Measurements from ENCODE around the gene CACNB4.
"Not testable (repeated sequence)": the region's sequence is repeated elsewhere in the genome, so short reads cannot be mapped to it uniquely, and the experiment has no call there.

Gene CACNB4

DNA sequence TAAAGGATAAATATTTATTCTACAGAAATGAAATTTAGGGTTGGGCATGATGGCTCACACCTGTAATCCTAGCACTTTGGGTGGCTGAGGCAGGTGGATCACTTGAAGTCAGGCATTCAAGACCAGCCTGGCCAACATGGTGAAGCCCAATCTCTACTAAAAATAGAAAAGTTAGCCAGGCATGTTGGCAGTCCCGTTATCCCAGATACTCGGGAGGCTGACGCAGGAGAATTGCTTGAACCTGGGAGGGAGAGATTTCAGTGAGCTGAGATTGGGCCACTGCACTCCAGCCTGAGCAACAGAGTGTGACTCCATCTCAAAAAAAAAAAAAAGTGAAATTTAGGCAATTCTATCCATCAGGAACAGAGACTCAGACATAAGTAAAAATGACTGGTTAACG lies 8.1 kb downstream of the CACNB4 start:
- not testable (repeated sequence) for H2AK5ac ChIP-seq (ENCODE audit: low read length, severe bottlenecking); H2BK120ac ChIP-seq (ENCODE audit: low read depth, low read length); H4K8ac ChIP-seq (ENCODE audit: low read length); H2BK15ac ChIP-seq (ENCODE audit: low read depth, poor library complexity, severe bottlenecking); H3K14ac ChIP-seq (ENCODE audit: low read length in 2 of 2); H4K91ac ChIP-seq (ENCODE audit: low read length); H2BK5ac ChIP-seq (ENCODE audit: low read depth, low read length, poor library complexity, severe bottlenecking); H3K9me3 ChIP-seq (ENCODE audit: control insufficient read depth, low read length); H3K4ac ChIP-seq (ENCODE audit: low read depth in 1 of 2, low read length in 2 of 2); H3K36me3 ChIP-seq (ENCODE audit: control insufficient read depth in 1 of 2, insufficient read depth in 2 of 2, low read depth in 1 of 2, low read length in 2 of 2); DNase-seq; H2BK12ac ChIP-seq (ENCODE audit: low read length in 2 of 2); H3K27ac ChIP-seq (ENCODE audit: low read length, poor library complexity, severe bottlenecking); H3K79me1 ChIP-seq (replicated peaks; ENCODE audit: low read length, poor library complexity, severe bottlenecking); H3K4me3 ChIP-seq (ENCODE audit: insufficient read depth in 1 of 2, low read depth in 1 of 2, low read length in 2 of 2); H3K4me2 ChIP-seq (ENCODE audit: low read length, poor library complexity, severe bottlenecking); H3K23ac ChIP-seq (ENCODE audit: low read length in 2 of 2); H3K4me1 ChIP-seq (ENCODE audit: control insufficient read depth, insufficient read depth, low read depth, low read length); H2AFZ ChIP-seq (ENCODE audit: low read depth, low read length); H3K9ac ChIP-seq (ENCODE audit: low read length); H3K18ac ChIP-seq (ENCODE audit: low read depth in 1 of 2, low read length in 2 of 2)
- peaks cover 18 to 28% of the 10 kb centered on the region in 2 experiments for H3K27me3 ChIP-seq (ENCODE audit: control insufficient read depth in 1 of 2, insufficient read depth in 1 of 2, low read length in 2 of 2)
- 95% methylated on average over 4 of the region's 4 CpGs for WGBS

GRCh38 chr2:152089238-152089637 lies 9.6 kb downstream of the CACNB4 start:
- Histone ChIP-seq H2AFZ (ENCODE audit: low read depth, low read length) (no peak overlapping the region), H4K8ac (ENCODE audit: low read length) (no peak overlapping the region), H3K23ac (ENCODE audit: low read length in 2 of 2) (no peak overlapping the region), H3K4ac (ENCODE audit: low read depth in 1 of 2, low read length in 2 of 2) (no peak overlapping the region), H3K79me1 (replicated peaks; ENCODE audit: low read length, poor library complexity, severe bottlenecking) (no peaks in the 10 kb centered on the region), H3K9ac (ENCODE audit: low read length) (no peak overlapping the region), H3K14ac (ENCODE audit: low read length in 2 of 2) (peak overlapping the region in 1 of 2 experiments; percentile 28), H3K4me3 (ENCODE audit: insufficient read depth in 1 of 2, low read depth in 1 of 2, low read length in 2 of 2) (no peak overlapping the region), H3K27ac (ENCODE audit: low read length, poor library complexity, severe bottlenecking) (no peak overlapping the region), H3K4me1 (ENCODE audit: control insufficient read depth, insufficient read depth, low read depth, low read length) (no peaks in the 10 kb centered on the region), H3K27me3 (ENCODE audit: control insufficient read depth in 1 of 2, insufficient read depth in 1 of 2, low read length in 2 of 2) (peaks cover 11 to 15% of the 10 kb centered on the region in 2 experiments), H2AK5ac (ENCODE audit: low read length, severe bottlenecking) (no peak overlapping the region), H2BK12ac (ENCODE audit: low read length in 2 of 2) (no peak overlapping the region), H2BK15ac (ENCODE audit: low read depth, poor library complexity, severe bottlenecking) (no peak overlapping the region), H2BK5ac (ENCODE audit: low read depth, low read length, poor library complexity, severe bottlenecking) (no peak overlapping the region), H2BK120ac (ENCODE audit: low read depth, low read length) (no peak overlapping the region), H3K18ac (ENCODE audit: low read depth in 1 of 2, low read length in 2 of 2) (no peak overlapping the region), H3K9me3 (ENCODE audit: control insufficient read depth, low read length) (no peaks in the 10 kb centered on the region), H3K36me3 (ENCODE audit: control insufficient read depth in 1 of 2, insufficient read depth in 2 of 2, low read depth in 1 of 2, low read length in 2 of 2) (no peaks in the 10 kb centered on the region), H3K4me2 (ENCODE audit: low read length, poor library complexity, severe bottlenecking) (no peak overlapping the region), H4K91ac (ENCODE audit: low read length) (no peak overlapping the region)
- WGBS: 88% methylated on average over 2 of the region's 2 CpGs
- DNase-seq: no peak

DNA sequence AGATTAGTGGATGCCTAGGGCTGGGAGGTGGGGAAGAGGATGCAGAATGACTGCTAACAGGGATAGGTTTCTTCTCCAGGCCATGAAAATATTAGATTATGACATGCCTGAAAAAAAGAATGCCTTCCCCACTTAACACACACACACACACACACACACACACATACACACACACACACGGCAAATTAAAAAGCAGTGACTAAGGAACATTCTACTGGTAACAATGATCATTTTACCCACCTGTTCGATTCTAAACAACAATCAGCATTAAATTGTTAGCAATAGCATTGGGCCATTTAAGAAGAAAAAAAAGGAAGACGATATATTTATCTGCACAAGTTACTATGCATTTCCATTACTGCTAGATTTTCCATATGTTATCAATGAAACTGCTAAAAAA lies 10.8 kb downstream of the CACNB4 start:
- Histone ChIP-seq H3K4me2 (ENCODE audit: low read length, poor library complexity, severe bottlenecking) (no peak overlapping the region), H3K4me3 (ENCODE audit: insufficient read depth in 1 of 2, low read depth in 1 of 2, low read length in 2 of 2) (no peak overlapping the region), H4K8ac (ENCODE audit: low read length) (no peak overlapping the region), H2BK15ac (ENCODE audit: low read depth, poor library complexity, severe bottlenecking) (no peak overlapping the region), H3K27me3 (ENCODE audit: control insufficient read depth in 1 of 2, insufficient read depth in 1 of 2, low read length in 2 of 2) (peaks cover 11 to 15% of the 10 kb centered on the region in 2 experiments), H3K36me3 (ENCODE audit: control insufficient read depth in 1 of 2, insufficient read depth in 2 of 2, low read depth in 1 of 2, low read length in 2 of 2) (no peaks in the 10 kb centered on the region), H3K9ac (ENCODE audit: low read length) (no peak overlapping the region), H3K27ac (ENCODE audit: low read length, poor library complexity, severe bottlenecking) (no peak overlapping the region), H3K18ac (ENCODE audit: low read depth in 1 of 2, low read length in 2 of 2) (no peak overlapping the region), H2BK12ac (ENCODE audit: low read length in 2 of 2) (no peak overlapping the region), H3K4ac (ENCODE audit: low read depth in 1 of 2, low read length in 2 of 2) (no peak overlapping the region), H3K14ac (ENCODE audit: low read length in 2 of 2) (no peak overlapping the region), H3K4me1 (ENCODE audit: control insufficient read depth, insufficient read depth, low read depth, low read length) (no peaks in the 10 kb centered on the region), H2AK5ac (ENCODE audit: low read length, severe bottlenecking) (no peak overlapping the region), H4K91ac (ENCODE audit: low read length) (no peak overlapping the region), H3K79me1 (replicated peaks; ENCODE audit: low read length, poor library complexity, severe bottlenecking) (no peaks in the 10 kb centered on the region), H2BK120ac (ENCODE audit: low read depth, low read length) (no peak overlapping the region), H3K23ac (ENCODE audit: low read length in 2 of 2) (no peak overlapping the region), H3K9me3 (ENCODE audit: control insufficient read depth, low read length) (no peaks in the 10 kb centered on the region), H2AFZ (ENCODE audit: low read depth, low read length) (no peak overlapping the region), H2BK5ac (ENCODE audit: low read depth, low read length, poor library complexity, severe bottlenecking) (no peak overlapping the region)
- DNase-seq: no peak
- WGBS: 86% methylated on average over 1 of the region's 3 CpGs

DNA sequence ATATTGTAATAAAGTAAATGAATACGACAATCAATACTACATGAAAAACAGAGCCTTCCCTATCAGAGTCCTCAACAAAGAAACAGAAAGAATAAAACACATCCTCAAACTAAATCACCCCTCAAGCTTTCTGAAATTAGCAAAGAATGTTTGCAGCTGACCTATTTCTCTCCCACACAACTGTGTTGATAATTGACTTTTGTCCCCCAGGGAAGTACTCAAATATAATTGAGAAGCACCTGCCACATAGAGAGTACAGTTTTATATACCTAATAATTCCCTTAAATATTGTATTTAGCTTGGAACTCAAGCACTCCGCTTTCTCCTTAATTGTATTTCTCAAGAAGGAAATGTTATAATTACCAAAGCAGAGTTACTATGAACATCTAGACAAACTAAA lies 12.6 kb downstream of the CACNB4 start:
- Histone ChIP-seq H3K4me3 (ENCODE audit: insufficient read depth in 1 of 2, low read depth in 1 of 2, low read length in 2 of 2) (no peak overlapping the region), H2BK120ac (ENCODE audit: low read depth, low read length) (no peak overlapping the region), H3K23ac (ENCODE audit: low read length in 2 of 2) (no peak overlapping the region), H2BK15ac (ENCODE audit: low read depth, poor library complexity, severe bottlenecking) (no peak overlapping the region), H3K9me3 (ENCODE audit: control insufficient read depth, low read length) (no peaks in the 10 kb centered on the region), H3K14ac (ENCODE audit: low read length in 2 of 2) (no peak overlapping the region), H2AFZ (ENCODE audit: low read depth, low read length) (no peak overlapping the region), H3K27me3 (ENCODE audit: control insufficient read depth in 1 of 2, insufficient read depth in 1 of 2, low read length in 2 of 2) (peaks cover 11% of the 10 kb centered on the region in 2 experiments), H3K18ac (ENCODE audit: low read depth in 1 of 2, low read length in 2 of 2) (no peak overlapping the region), H3K4me2 (ENCODE audit: low read length, poor library complexity, severe bottlenecking) (no peak overlapping the region), H3K36me3 (ENCODE audit: control insufficient read depth in 1 of 2, insufficient read depth in 2 of 2, low read depth in 1 of 2, low read length in 2 of 2) (no peaks in the 10 kb centered on the region), H2BK12ac (ENCODE audit: low read length in 2 of 2) (no peak overlapping the region), H3K27ac (ENCODE audit: low read length, poor library complexity, severe bottlenecking) (no peak overlapping the region), H4K91ac (ENCODE audit: low read length) (no peak overlapping the region), H3K79me1 (replicated peaks; ENCODE audit: low read length, poor library complexity, severe bottlenecking) (no peaks in the 10 kb centered on the region), H3K4ac (ENCODE audit: low read depth in 1 of 2, low read length in 2 of 2) (no peak overlapping the region), H4K8ac (ENCODE audit: low read length) (no peak overlapping the region), H3K9ac (ENCODE audit: low read length) (no peak overlapping the region), H3K4me1 (ENCODE audit: control insufficient read depth, insufficient read depth, low read depth, low read length) (no peaks in the 10 kb centered on the region), H2BK5ac (ENCODE audit: low read depth, low read length, poor library complexity, severe bottlenecking) (no peak overlapping the region), H2AK5ac (ENCODE audit: low read length, severe bottlenecking) (no peak overlapping the region)
- WGBS: 100% methylated on average over 1 of the region's 2 CpGs
- no peak for DNase-seq

All from mesenchymal stem cell (in vitro differentiated cells and primary cell).